GM10266 (cell line): ENCODE results near the gene ADNP.

Experiments
- DNase-seq: peaks from one replicate; pipeline ENCODE4 v3.0.0; 2012; ENCODE audit errors: extremely low spot score
- CTCF ChIP-seq: IDR thresholded peaks from 2 replicates; pipeline ENCODE4 v1.5.1; 2012; ENCODE audit warnings: mild to moderate bottlenecking, low read depth; ENCODE audit not compliant: control insufficient read depth, insufficient read depth; ENCODE audit errors: missing control alignments

The ADNP gene

GRCh38 chr20:50870561-50871161, 60.6 kb downstream of the ADNP start:
- TF ChIP-seq CTCF: no peak
- no peak for DNase-seq

- DNase-seq: no peak
- TF ChIP-seq CTCF: no peak
These were observed 62.4 kb downstream of the ADNP start for GRCh38 chr20:50868509-50869495.

- no peak for TF ChIP-seq CTCF
- DNase-seq: no peak
These were observed 63.4 kb downstream of the ADNP start for GRCh38 chr20:50867805-50868204.

- no peak for TF ChIP-seq CTCF
- no peak for DNase-seq
These were observed 64.4 kb downstream of the ADNP start for GRCh38 chr20:50866831-50867230.

- no peak for TF ChIP-seq CTCF
These were observed 65.1 kb downstream of the ADNP start for GRCh38 chr20:50866036-50866685.

GRCh38 chr20:50865591-50865990, 65.6 kb downstream of the ADNP start:
- DNase-seq: no peak
- TF ChIP-seq CTCF: no peak

More at GRCh38 chr20:50866036-50866685, 65.1 kb downstream of the ADNP start:
- no peak for DNase-seq
